PFSK-1 (cell line): ENCODE data around the gene SEL1L2.

Source experiments
- FOXP2 ChIP-seq: optimal IDR thresholded peaks from 2 replicates; pipeline ENCODE3; 2011; ENCODE audit warnings: borderline replicate concordance, control low read depth, inconsistent platforms; ENCODE audit not compliant: insufficient read depth; ENCODE audit errors: extremely low read length, extremely low read depth
- POLR2AphosphoS5 ChIP-seq: IDR thresholded peaks from 2 replicates; pipeline ENCODE4 v1.6.1; 2012; ENCODE audit warnings: low read depth, mild to moderate bottlenecking, control low read depth, low read length, moderate library complexity
- REST ChIP-seq, 2 experiments: IDR thresholded peaks; 2 replicates each; pipeline versions ENCODE4 v1.6.1 to v1.8.0; 2011 to 2012; ENCODE audit warnings: low read depth in 2 of 2, low read length in 2 of 2, control low read depth in 1 of 2, inconsistent platforms in 1 of 2, mild to moderate bottlenecking in 1 of 2, moderate library complexity in 1 of 2; ENCODE audit not compliant: insufficient read depth in 1 of 2
- SIN3A ChIP-seq: IDR thresholded peaks from 2 replicates; pipeline ENCODE4 v1.6.1; 2012; ENCODE audit warnings: mild to moderate bottlenecking, low read length, moderate library complexity, borderline replicate concordance; ENCODE audit not compliant: insufficient read depth
- TAF1 ChIP-seq: IDR thresholded peaks from 2 replicates; pipeline ENCODE4 v1.6.1; 2012; ENCODE audit warnings: low read length, control low read depth, borderline replicate concordance; ENCODE audit not compliant: insufficient read depth

Gene SEL1L2

DNA sequence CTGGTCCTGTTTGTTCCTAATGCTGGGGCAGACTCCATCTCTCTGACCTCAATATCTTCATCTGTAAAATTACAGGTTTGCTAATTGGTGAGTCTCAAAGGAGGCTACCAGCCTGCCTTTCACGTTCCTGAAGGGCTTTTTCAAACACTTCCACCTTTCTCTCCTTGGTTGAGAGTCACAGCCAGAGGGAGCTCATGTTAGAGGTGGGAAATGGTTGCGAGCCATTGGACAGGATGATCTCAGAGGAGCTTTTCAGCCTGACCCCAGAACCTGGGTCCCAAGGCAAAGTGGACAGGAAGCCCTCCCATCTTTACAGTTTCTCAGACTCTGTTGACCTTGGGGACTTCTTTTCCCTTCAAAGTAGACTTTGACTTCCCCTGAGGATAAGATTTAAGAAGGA is 168.0 kb downstream of the SEL1L2 start:
- TF ChIP-seq SIN3A (no peak), FOXP2 (no peak), REST (IDR thresholded peaks at IDR 0.05; ENCODE audit: insufficient read depth in 1 of 2, low read depth in 2 of 2, low read length in 2 of 2) (no peak), POLR2AphosphoS5 (no peak), TAF1 (no peak)

- no peak for TF ChIP-seq FOXP2
- no peak for TF ChIP-seq REST (IDR thresholded peaks at IDR 0.05; ENCODE audit: insufficient read depth in 1 of 2, low read depth in 2 of 2, low read length in 2 of 2)
- TF ChIP-seq POLR2AphosphoS5 = no peak
- no peak for TF ChIP-seq TAF1
- TF ChIP-seq SIN3A = no peak
Measured at GRCh38 chr20:13821876-13822275, 168.5 kb downstream of the SEL1L2 start.

- TF ChIP-seq POLR2AphosphoS5 = no peak
- TF ChIP-seq REST (IDR thresholded peaks at IDR 0.05; ENCODE audit: insufficient read depth in 1 of 2, low read depth in 2 of 2, low read length in 2 of 2) = no peak
- TF ChIP-seq TAF1 = no peak
- TF ChIP-seq SIN3A = no peak
- no peak for TF ChIP-seq FOXP2
Measured at GRCh38 chr20:13819885-13820645, 170.3 kb downstream of the SEL1L2 start.

GRCh38 chr20:13817342-13817741 is 173.1 kb downstream of the SEL1L2 start:
- TF ChIP-seq REST (IDR thresholded peaks at IDR 0.05; ENCODE audit: insufficient read depth in 1 of 2, low read depth in 2 of 2, low read length in 2 of 2) = no peak
- no peak for TF ChIP-seq TAF1
- no peak for TF ChIP-seq SIN3A
- TF ChIP-seq FOXP2 = no peak
- TF ChIP-seq POLR2AphosphoS5 = no peak
